GM21576 (cell line): ENCODE data around the gene QSER1.
"Not testable (repeated sequence)": the region's sequence is repeated elsewhere in the genome, so short reads cannot be mapped to it uniquely, and the experiment has no call there.

Experiments
- ATAC-seq: cut with Tn5 transposase; IDR thresholded peaks from one replicate; pipeline ENCODE4 v1.9.1; 2021; ENCODE audit warnings: mild to moderate bottlenecking, moderate library complexity; ENCODE audit not compliant: unreplicated experiment

The QSER1 gene

DNA sequence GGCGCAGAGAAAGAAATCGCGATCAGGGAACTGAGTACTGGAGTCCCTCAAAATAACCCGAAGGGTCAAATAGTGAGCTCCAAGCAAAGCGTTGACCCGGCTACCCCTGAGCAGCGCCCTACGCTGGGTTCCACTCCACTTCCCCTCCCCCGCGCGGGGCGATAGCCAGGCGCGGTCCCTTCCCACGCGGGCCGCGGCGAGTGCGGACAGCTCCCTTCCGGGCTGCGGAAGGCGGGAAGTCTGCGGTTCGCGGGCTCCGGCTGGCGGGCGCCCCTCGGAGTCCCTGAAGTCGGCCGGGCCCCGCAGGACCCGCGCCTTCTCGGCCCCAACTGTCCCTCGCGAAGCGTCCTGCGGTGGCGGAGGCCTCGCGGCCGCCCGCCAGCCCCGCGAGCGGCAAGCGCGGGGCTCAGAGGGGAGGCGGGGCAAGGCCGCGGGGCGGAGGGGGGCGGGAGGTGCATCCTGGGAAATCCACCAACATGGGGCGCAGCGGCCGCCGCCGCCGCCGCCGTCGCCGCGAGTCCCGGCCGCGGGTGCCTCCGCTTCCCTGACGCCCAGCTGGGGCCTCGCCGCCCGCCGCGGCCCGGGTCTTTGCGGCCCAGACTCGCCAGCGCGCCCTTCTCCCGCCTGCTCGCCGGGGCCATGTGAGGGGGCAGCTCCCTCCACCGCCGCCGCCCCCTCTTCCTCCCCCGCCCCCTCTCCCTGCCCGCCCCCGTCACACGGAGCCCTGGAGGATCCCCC, at the start of gene QSER1:
QSER1 (plus strand) TSS at position 457 of the 738 bp plus-strand sequence. CDS start 315 bp downstream, outside the sequence.
- peak; percentile 59 for ATAC-seq

- ATAC-seq: no peak
Measured at GRCh38 chr11:32843544-32843943, 49.1 kb upstream of the QSER1 start.

GRCh38 chr11:32847511-32847910, 45.1 kb upstream of the QSER1 start:
- ATAC-seq: no peak

- no peak for ATAC-seq
Measured at GRCh38 chr11:32849761-32850160, 42.9 kb upstream of the QSER1 start.

DNA sequence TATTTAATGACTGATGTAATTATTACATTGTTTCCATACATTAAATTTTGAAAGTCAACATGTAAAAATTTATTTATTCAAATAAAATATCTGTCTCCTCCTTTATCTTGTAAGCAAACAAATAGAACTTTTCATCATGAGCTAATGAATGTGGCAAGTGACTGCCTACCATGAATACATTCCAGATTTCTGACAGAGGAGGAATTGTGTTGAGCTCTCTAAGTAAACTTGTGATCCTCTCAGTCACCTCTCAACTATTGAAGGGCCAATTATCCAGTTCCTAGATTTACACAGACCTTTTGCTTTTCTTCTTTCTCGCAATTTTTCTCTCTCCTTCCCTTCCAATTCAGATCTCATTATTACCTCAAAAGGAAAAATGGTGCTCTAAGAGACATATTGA, 41.4 kb upstream of the QSER1 start:
- no peak for ATAC-seq

- ATAC-seq: no peak
Measured at GRCh38 chr11:32852207-32852606, 40.4 kb upstream of the QSER1 start.

GRCh38 chr11:32855601-32856000, 37.0 kb upstream of the QSER1 start:
- no peak for ATAC-seq

GRCh38 chr11:32858731-32859130, 33.9 kb upstream of the QSER1 start:
- no peak for ATAC-seq

DNA sequence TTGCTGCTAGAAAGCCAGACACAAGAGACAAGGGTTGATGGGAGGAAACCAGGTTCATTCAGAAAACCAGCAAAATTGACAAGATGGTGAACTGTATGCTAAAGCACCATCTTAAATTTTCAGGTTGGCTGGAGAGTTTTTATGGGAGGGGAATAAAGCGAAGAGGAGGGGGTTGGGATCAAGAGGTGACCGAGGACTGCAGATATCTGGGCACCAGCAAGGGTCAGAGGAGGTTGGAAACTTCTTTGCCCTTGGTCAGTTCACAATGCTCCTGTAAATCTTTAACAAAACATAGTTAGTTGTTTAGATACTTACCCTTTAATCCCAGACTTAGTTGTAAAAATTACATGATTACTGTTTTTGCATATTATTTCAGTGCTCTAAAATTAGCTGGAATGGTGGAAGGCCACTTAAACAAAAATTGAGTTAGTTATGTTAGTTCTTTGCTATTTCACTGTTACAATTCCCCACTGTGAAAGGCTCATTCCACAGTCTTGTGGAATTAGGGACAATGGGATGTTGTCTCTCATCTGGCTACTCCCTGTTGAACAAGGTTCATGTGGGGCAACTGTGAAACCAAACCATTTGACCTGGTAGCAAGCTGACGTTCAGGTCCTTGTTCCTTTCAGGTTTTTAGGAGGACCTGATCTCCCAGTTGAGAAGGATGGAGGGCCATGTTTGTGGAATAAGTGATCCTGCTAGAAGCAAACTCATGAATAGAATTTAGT, 30.6 kb upstream of the QSER1 start:
- no peak for ATAC-seq

DNA sequence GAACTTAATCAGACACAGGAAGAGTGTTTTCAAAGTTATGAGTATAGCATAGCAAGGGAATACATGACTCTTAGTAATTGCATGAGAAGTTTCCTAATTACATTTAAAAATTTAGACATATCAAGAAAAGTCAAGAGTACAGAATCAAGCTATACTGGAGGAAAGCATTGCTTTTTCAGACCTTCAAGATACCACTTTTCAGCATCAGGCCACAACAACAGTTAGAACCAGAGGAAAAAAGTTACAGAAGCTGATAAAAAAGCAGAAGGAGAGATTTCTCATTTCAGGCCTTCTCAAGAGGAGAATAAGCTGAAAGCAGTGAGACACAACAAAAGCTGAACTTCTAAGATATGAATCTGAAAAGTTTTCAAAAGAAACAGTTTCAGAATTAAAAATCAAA, 28.1 kb upstream of the QSER1 start:
- no peak for ATAC-seq

- ATAC-seq: not testable (repeated sequence)
Measured at GRCh38 chr11:32868752-32869151, 23.9 kb upstream of the QSER1 start.

GRCh38 chr11:32870676-32871075, 21.9 kb upstream of the QSER1 start:
- no peak for ATAC-seq

GRCh38 chr11:32874132-32874531, 18.5 kb upstream of the QSER1 start:
- no peak for ATAC-seq

GRCh38 chr11:32881286-32881685, 11.3 kb upstream of the QSER1 start:
- ATAC-seq: no peak

GRCh38 chr11:32883421-32883820, 9.2 kb upstream of the QSER1 start:
- no peak for ATAC-seq

DNA sequence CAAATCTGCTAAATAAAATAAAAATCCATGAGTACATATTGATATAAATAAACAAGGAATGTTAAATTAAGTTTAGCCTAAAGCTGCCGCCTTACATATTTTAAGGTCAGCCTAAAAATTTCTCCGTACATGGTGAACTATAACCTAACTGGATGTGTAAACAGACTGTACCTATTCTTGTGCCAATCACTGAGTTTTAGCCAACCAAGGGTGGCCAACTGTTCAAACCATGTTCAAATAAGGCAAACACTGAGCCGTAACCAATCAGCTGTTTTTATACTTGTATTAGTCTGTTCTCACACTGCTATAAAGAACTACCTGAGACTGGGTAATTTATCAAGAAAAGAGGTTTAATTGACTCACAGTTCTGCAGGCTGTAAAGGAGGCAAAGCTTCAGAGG, 8.6 kb upstream of the QSER1 start:
- ATAC-seq: no peak

- ATAC-seq: no peak
Measured at GRCh38 chr11:32884770-32885384, 7.7 kb upstream of the QSER1 start.

GRCh38 chr11:32885556-32885955, 7.1 kb upstream of the QSER1 start:
- no peak for ATAC-seq

GRCh38 chr11:32886180-32886579, 6.4 kb upstream of the QSER1 start:
- no peak for ATAC-seq

DNA sequence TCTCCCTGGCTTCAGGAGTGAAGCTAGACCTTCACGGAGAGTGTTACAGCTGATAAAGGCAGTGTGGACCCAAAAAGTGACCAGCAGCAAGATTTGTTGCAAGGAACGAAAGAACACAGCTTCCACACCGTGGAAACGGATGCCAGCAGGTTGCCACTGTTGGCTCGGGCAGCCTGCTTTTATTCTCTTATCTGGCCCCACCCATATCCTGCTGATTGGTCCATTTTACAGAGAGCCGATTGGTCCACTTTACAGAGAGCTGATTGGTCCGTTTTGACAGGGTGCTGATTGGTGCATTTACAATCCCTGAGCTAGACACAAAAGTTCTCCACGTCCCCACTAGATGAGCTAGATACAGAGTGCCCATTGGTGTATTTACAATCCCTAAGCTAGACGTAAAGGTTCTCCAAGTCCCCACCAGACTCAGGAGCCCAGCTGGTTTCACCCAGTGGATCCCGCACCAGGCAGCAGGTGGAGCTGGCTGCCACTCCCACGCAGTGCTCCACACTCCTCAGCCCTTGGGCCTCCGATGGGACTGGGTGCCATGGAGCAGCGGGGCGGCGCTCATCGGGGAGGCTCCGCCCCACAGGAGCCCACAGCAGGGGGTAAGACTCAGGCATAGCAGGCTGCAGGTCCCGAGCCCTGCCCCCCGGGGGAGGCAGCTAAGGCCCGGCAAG, 4.8 kb upstream of the QSER1 start:
- not testable (repeated sequence) for ATAC-seq

DNA sequence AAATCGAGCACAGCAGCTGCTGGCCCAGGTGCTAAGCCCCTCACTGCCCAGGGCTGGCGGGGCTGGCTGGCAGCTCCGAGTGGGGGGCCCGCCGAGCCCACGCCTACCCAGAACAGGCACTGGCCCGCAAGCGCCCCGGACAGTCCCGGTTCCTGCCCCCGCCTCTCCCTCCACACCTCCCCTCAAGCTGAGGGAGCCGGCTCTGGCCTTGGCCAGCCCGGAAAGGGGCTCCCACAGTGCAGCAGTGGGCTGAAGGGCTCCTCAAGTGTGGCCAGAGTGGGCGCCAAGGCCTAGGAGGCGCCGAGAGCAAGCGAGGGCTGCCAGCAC, 4.3 kb upstream of the QSER1 start:
- ATAC-seq: not testable (repeated sequence)

GRCh38 chr11:32888805-32889204, 3.8 kb upstream of the QSER1 start:
- no peak for ATAC-seq
